OCI-LY1 (cell line): ENCODE results near the gene CRYBG2.

Source experiments
- H2AFZ ChIP-seq: fragments of 200-600 bp; sonication (generic), shearing (Covaris generic); 2 replicates; pipeline ENCODE4 v1.6.0; 2014; ENCODE audit warnings: antibody characterized with exemption, mild to moderate bottlenecking, low read length
- H3F3A ChIP-seq: fragments of 200-600 bp; sonication (generic), shearing (Covaris generic); 2 replicates; pipeline ENCODE4 v1.6.0; 2014; ENCODE audit warnings: mild to moderate bottlenecking, antibody characterized with exemption, low read length, moderate library complexity; ENCODE audit not compliant: insufficient read depth
- H3K27ac ChIP-seq: fragments of 200-600 bp; sonication (generic); 2 replicates; pipeline ENCODE4 v1.5.1; 2014; ENCODE audit warnings: low read length, mixed run types, mild to moderate bottlenecking, low read depth; ENCODE audit not compliant: poor library complexity, severe bottlenecking
- H3K27me3 ChIP-seq: fragments of 200-600 bp; sonication (generic); 2 replicates; pipeline ENCODE4 v1.6.0; 2014; ENCODE audit warnings: antibody characterized with exemption, mild to moderate bottlenecking, low read length, moderate library complexity; ENCODE audit not compliant: insufficient read depth
- H3K36me3 ChIP-seq: fragments of 200-600 bp; sonication (generic); 2 replicates; pipeline ENCODE4 v1.6.1; 2014; ENCODE audit warnings: mild to moderate bottlenecking, antibody characterized with exemption, low read length, moderate library complexity, mixed read lengths; ENCODE audit not compliant: insufficient read depth
- H3K4me1 ChIP-seq: fragments of 200-600 bp; sonication (generic); 2 replicates; pipeline ENCODE4 v1.5.1; 2014; ENCODE audit warnings: mild to moderate bottlenecking, low read length, moderate library complexity; ENCODE audit not compliant: insufficient read depth, severe bottlenecking
- H3K4me2 ChIP-seq: fragments of 200-600 bp; sonication (generic), shearing (Covaris generic); 2 replicates; pipeline ENCODE4 v1.6.1; 2014; ENCODE audit warnings: low read length
- H3K4me3 ChIP-seq: fragments of 200-600 bp; sonication (generic); 2 replicates; pipeline ENCODE4 v1.5.1; 2014; ENCODE audit warnings: low read length, low read depth, mild to moderate bottlenecking, mixed read lengths; ENCODE audit not compliant: poor library complexity, severe bottlenecking
- H3K79me2 ChIP-seq: fragments of 200-600 bp; shearing (Covaris generic); 2 replicates; pipeline ENCODE4 v1.6.1; 2016; ENCODE audit warnings: mixed run types, low read length, mixed read lengths; ENCODE audit not compliant: insufficient read depth
- H3K9ac ChIP-seq: fragments of 200-600 bp; sonication (generic), shearing (Covaris generic); 2 replicates; pipeline ENCODE4 v1.6.1; 2014; ENCODE audit warnings: mild to moderate bottlenecking, low read length, mixed read lengths
- H3K9me2 ChIP-seq: fragments of 200-600 bp; sonication (generic), shearing (Covaris generic); 2 replicates; pipeline ENCODE4 v1.6.1; 2014; ENCODE audit warnings: low read depth, mild to moderate bottlenecking, low read length, mixed read lengths
- H3K9me3 ChIP-seq: fragments of 200-600 bp; shearing (Covaris generic); 2 replicates; pipeline ENCODE4 v1.6.1; 2014; ENCODE audit warnings: low read length, mixed read lengths
- H4K20me1 ChIP-seq: fragments of 200-600 bp; sonication (generic), shearing (Covaris generic); 2 replicates; pipeline ENCODE4 v1.6.0; 2016; ENCODE audit warnings: mild to moderate bottlenecking, low read length; ENCODE audit not compliant: insufficient read depth
- EZH2 ChIP-seq: fragments of 200-600 bp; sonication (generic), shearing (Covaris generic); IDR thresholded peaks from 2 replicates; pipeline ENCODE4 v1.8.0; 2017; ENCODE audit warnings: borderline replicate concordance, mixed run types, mild to moderate bottlenecking, antibody characterized with exemption, low read length, moderate library complexity, mixed read lengths
- TF ChIP-seq, protein P1 (sequence below): fragments of 200-600 bp; sonication (generic), shearing (Covaris generic); IDR thresholded peaks from 2 replicates; pipeline ENCODE4 v1.5.1; 2017; ENCODE audit warnings: mild to moderate bottlenecking, antibody characterized with exemption, low read length, moderate library complexity, mixed read lengths

CRYBG2 gene

GRCh38 chr1:26321315-26322041 is 32.5 kb downstream of the CRYBG2 start:
- H2AFZ ChIP-seq: no peak overlapping the region
- TF ChIP-seq EZH2: no peak
- TF ChIP-seq, protein P1, sequence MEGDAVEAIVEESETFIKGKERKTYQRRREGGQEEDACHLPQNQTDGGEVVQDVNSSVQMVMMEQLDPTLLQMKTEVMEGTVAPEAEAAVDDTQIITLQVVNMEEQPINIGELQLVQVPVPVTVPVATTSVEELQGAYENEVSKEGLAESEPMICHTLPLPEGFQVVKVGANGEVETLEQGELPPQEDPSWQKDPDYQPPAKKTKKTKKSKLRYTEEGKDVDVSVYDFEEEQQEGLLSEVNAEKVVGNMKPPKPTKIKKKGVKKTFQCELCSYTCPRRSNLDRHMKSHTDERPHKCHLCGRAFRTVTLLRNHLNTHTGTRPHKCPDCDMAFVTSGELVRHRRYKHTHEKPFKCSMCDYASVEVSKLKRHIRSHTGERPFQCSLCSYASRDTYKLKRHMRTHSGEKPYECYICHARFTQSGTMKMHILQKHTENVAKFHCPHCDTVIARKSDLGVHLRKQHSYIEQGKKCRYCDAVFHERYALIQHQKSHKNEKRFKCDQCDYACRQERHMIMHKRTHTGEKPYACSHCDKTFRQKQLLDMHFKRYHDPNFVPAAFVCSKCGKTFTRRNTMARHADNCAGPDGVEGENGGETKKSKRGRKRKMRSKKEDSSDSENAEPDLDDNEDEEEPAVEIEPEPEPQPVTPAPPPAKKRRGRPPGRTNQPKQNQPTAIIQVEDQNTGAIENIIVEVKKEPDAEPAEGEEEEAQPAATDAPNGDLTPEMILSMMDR: peak; percentile 96

GRCh38 chr1:26320896-26321295 is 33.0 kb downstream of the CRYBG2 start:
- peak overlapping the region; percentile 79 for H3K4me2 ChIP-seq
- H4K20me1 ChIP-seq: no peaks in the 10 kb centered on the region
- no peak overlapping the region for H2AFZ ChIP-seq
- H3K4me1 ChIP-seq: peaks cover 53% of the 10 kb centered on the region
- peaks cover 16% of the 10 kb centered on the region for H3K79me2 ChIP-seq
- TF ChIP-seq, protein P1: no peak
- no peak for TF ChIP-seq EZH2
- no peaks in the 10 kb centered on the region for H3K27me3 ChIP-seq
- H3K36me3 ChIP-seq: peaks cover 49% of the 10 kb centered on the region
- H3K9ac ChIP-seq: no peak overlapping the region; the same call in 1 of the 2 replicates
- H3K9me3 ChIP-seq: no peaks in the 10 kb centered on the region
- no peaks in the 10 kb centered on the region; the same call in 1 of the 2 replicates for H3F3A ChIP-seq
- H3K4me3 ChIP-seq: no peak overlapping the region
- H3K9me2 ChIP-seq: no peaks in the 10 kb centered on the region
- peak overlapping the region; percentile 97 for H3K27ac ChIP-seq

More at GRCh38 chr1:26321315-26322041, 32.5 kb downstream of the CRYBG2 start:
- Histone ChIP-seq H3K27me3 (no peaks in the 10 kb centered on the region), H3K79me2 (peaks cover 16% of the 10 kb centered on the region), H3K9ac (peak overlapping the region; percentile 36; the same call in 1 of the 2 replicates), H3K9me2 (no peaks in the 10 kb centered on the region), H3K36me3 (peaks cover 49% of the 10 kb centered on the region), H4K20me1 (no peaks in the 10 kb centered on the region), H3K4me1 (peaks cover 47% of the 10 kb centered on the region), H3K9me3 (no peaks in the 10 kb centered on the region), H3K27ac (peak overlapping the region; percentile 97), H3K4me2 (peak overlapping the region; percentile 79; the same call in 1 of the 2 replicates), H3K4me3 (no peak overlapping the region), H3F3A (no peaks in the 10 kb centered on the region; the same call in 1 of the 2 replicates)

- H3K79me2 ChIP-seq: peaks cover 16% of the 10 kb centered on the region
- no peak overlapping the region for H2AFZ ChIP-seq
- H3K4me2 ChIP-seq: peak overlapping the region; percentile 79
- H3K36me3 ChIP-seq: peaks cover 40% of the 10 kb centered on the region
- no peaks in the 10 kb centered on the region; the same call in 1 of the 2 replicates for H3F3A ChIP-seq
- H4K20me1 ChIP-seq: no peaks in the 10 kb centered on the region
- TF ChIP-seq EZH2: no peak
- TF ChIP-seq, protein P1: no peak
- no peaks in the 10 kb centered on the region for H3K27me3 ChIP-seq
- H3K9me2 ChIP-seq: no peaks in the 10 kb centered on the region
- peak overlapping the region; percentile 92 for H3K9ac ChIP-seq
- H3K4me3 ChIP-seq: peak overlapping the region; percentile 84
- peak overlapping the region; percentile 97 for H3K27ac ChIP-seq
- H3K9me3 ChIP-seq: no peaks in the 10 kb centered on the region
- peaks cover 72% of the 10 kb centered on the region for H3K4me1 ChIP-seq
Observed at GRCh38 chr1:26318338-26319064, 35.4 kb downstream of the CRYBG2 start.
